Measurements from ENCODE around the gene PGBD1. TPM values are rescaled to one million over a fixed set of nuclear protein-coding genes. Genes with fewer than 3 reads are reported as not detected.

PGBD1 gene
- total RNA-seq: 1.9 and 2.2 TPM in 2 replicates

DNA sequence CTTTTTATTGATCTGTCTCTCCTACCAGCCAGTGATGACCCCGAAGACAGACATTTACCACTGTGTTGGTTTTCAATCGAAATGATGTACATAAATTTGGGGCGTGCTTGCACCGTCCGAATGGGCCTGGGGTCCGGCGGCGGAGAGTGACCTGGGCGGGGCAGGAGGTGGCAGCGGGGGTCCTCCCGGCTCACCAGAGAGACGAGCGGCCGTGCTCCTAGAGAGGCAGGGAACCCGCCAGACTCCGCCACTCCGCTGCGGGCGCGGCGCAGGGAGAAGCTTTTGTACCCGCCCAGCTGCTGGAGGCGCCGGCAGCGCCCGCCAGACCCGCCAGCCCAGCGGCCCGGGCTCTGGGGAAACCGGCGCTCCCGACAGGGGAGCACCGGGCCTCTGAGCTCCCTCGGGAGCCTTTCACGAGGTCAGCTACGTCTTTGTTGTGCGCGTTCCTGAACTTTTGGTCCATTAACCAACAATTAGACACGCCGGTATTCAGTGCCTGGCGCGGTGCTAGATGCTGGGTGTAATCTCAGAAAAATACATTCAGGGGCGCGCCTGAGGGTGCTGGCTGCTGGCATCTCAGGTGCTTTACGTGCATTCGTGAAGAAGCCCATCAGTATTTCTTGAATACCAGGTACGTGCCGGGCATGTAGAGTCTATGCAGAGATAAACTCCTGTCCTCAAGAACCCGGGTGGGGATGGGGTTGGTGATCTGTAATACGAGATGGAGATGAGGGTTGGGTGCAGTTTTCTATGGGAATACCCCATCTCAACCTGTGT is at the start of gene PGBD1:
PGBD1 (plus strand) TSS at position 285 of the 777 bp plus-strand sequence. CDS start 2,242 bp downstream, outside the sequence.
- intact Hi-C loops (cut with micrococcal nuclease): loop anchor here (1.0 kb wide), 3 partner anchors 14 to 54 kb away; partner anchors contain the start of genes ZKSCAN4 and ZSCAN26

GRCh38 chr6:28232785-28233184 is 48.6 kb upstream of the PGBD1 start:
- intact Hi-C loops (cut with micrococcal nuclease): no loop called here

DNA sequence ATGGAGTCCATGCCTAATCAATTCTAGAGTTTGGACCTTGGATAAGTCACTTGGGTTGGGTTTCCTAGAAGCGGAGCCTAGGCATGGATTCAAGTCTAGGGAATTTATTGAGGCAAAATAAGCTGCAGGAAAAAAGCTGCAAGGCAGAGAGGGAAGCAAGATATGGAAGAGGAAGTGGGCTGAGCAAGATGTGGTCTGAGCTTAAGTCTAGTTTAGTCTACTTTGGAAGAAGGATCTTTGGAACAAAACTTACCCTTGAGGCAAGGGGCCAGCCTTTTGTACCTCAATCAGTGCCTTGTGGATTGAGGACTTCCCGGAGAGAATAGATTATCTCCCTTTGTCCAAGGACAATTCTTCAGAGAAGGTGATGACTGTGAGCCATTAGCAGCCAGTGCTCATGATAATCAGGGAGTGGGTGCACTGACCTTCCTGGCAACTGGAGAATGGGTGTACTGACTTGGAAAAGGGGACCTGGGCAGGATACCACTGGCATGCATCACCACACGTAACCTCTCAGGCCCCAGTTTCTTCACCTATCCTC is 45.4 kb upstream of the PGBD1 start:
- intact Hi-C loops (cut with micrococcal nuclease): no loop called here

- intact Hi-C loops (cut with micrococcal nuclease): no loop called here
Measured at GRCh38 chr6:28239636-28240035, 41.7 kb upstream of the PGBD1 start.

DNA sequence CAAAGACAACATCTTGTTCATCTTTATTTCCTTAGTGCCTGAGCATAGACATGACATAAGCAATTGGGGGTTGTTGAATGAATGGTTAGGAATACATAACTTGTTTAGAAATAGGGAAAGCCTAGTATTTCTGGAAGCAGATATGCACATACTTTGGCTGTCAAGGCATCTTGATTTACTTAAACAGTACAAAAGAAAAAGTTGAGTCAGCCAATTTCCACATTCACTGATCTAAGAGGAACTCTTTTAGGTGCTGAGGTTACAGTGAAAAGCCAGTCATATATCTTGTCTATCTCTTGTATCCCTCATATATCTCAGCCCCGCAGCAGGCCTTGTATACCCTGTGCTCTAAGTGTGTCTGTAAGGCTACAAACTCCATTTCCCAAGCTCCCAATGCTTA is 40.9 kb upstream of the PGBD1 start:
- intact Hi-C loops (cut with micrococcal nuclease): no loop called here

- intact Hi-C loops (cut with micrococcal nuclease): no loop called here
Measured at GRCh38 chr6:28243946-28244345, 37.4 kb upstream of the PGBD1 start.

DNA sequence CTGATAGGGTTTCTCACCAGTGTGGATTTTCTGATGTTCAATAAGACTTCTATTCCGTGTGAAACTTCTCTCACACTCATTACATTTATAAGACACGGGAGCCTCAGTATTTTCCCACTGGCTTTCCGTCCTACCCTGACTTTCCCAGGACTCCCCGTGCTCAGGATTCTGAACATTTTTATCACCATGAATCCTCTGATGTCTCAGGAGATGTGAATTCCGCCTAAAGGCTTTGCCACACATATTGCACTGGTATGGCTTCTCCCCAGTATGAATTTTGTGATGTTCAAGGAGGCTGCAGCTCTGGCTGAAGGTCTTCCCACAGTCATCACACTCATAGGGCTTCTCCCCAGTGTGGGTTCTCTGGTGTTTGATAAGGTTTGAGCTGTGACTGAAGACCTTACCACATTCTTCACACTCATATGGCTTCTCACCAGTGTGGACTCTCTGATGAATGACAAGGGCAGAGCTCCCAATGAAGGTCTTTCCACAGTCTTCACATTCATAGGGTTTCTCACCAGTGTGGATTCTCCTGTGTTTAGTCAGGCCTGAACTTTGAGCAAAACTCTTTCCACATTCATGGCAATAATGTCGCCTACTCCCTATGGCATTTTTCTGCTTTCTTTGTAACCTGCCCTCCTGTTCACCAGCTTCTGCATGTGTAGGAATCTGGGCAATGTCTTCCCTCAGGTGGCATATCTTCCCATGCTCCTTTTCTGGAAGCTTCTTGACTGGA is 36.0 kb upstream of the PGBD1 start:
- intact Hi-C loops (cut with micrococcal nuclease): no loop called here

GRCh38 chr6:28248916-28249315 is 32.5 kb upstream of the PGBD1 start:
- intact Hi-C loops (cut with micrococcal nuclease): no loop called here

GRCh38 chr6:28250747-28251146 is 30.6 kb upstream of the PGBD1 start:
- intact Hi-C loops (cut with micrococcal nuclease): loop anchor here (5.0 kb wide), 1 partner anchor 168 kb away; the partner anchor contains the start of gene ZNF165

DNA sequence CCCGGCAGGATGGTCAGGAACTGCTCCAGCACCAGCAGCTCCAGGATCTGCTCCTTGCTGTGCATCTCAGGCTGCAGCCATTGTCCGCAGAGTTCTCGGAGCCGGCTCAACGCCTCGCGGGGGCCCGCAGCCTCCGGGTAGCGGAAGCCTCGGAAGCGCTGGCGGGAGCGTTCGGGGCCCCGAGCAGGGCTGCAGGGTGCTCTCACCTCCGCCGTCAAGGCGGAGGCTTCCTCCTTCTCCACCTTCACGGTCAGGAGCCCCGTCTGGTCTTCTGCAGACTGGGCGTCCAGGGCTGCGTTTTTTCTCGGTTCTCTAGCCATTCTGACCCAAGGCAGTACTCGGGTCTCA is 29.7 kb upstream of the PGBD1 start:
- intact Hi-C loops (cut with micrococcal nuclease): loop anchor here (1.0 to 5.0 kb wide), 12 partner anchors 16 to 863 kb away; partner anchors contain the start of genes PGBD1, ZKSCAN3, ZKSCAN8 and ZNF165

GRCh38 chr6:28252009-28252975 is 29.1 kb upstream of the PGBD1 start, which contains the start of gene ZKSCAN4:
TSS of gene ZKSCAN4 (minus strand) at chr6:28252269. CDS start at chr6:28251980, 289 bp downstream.
- intact Hi-C loops (cut with micrococcal nuclease): loop anchor here (1.0 to 5.0 kb wide), 12 partner anchors 15 to 864 kb away; partner anchors contain the start of genes PGBD1, ZKSCAN3, ZKSCAN8 and ZNF165

GRCh38 chr6:28254121-28254519 is 27.3 kb upstream of the PGBD1 start:
- intact Hi-C loops (cut with micrococcal nuclease): loop anchor here (5.0 kb wide), 1 partner anchor 172 kb away; the partner anchor contains the start of gene ZNF165

GRCh38 chr6:28257042-28257441 is 24.3 kb upstream of the PGBD1 start:
- intact Hi-C loops (cut with micrococcal nuclease): no loop called here

GRCh38 chr6:28258877-28259777 is 22.2 kb upstream of the PGBD1 start, which contains the start of gene NKAPL:
TSS of gene NKAPL (plus strand) at chr6:28259297. CDS start at chr6:28259372, 75 bp downstream.
- intact Hi-C loops (cut with micrococcal nuclease): no loop called here

- intact Hi-C loops (cut with micrococcal nuclease): no loop called here
Measured at GRCh38 chr6:28263922-28264321, 17.4 kb upstream of the PGBD1 start.

DNA sequence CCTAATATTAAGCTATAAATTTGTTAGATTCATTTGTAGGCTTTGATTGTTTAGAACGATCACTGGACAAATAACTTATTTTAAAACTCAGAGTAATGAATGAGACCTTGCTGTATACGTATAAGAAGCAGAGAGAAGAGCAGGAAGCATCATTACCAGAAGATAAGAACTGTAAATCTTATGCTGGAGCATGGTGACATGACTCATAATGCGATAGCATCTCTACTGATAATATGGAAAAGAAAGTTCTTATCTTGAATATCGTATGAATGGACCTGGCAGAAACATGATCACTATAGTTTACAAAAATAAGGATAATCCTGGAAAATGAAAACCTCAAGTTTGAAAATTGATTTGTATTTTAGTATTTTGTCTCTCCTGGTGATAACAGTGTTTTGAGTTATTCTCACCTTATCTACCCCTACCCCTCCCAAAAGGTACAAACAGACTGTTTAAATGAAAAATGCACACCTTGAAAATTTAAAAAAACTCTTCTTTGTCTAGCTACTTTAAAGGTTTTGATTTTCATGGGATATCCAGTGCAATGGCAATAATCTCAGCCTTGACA is 16.5 kb upstream of the PGBD1 start:
- intact Hi-C loops (cut with micrococcal nuclease): loop anchor here (5.0 kb wide), 2 partner anchors 177 to 363 kb away; partner anchors contain the start of gene ZSCAN23

- intact Hi-C loops (cut with micrococcal nuclease): loop anchor here (2.0 to 5.0 kb wide), 3 partner anchors 176 to 618 kb away; partner anchors contain the start of gene ZSCAN23
Measured at GRCh38 chr6:28266563-28266961, 14.8 kb upstream of the PGBD1 start.

GRCh38 chr6:28266962-28267694 is 14.2 kb upstream of the PGBD1 start, which contains the start of gene ZSCAN26:
TSS of gene ZSCAN26 (plus strand) at chr6:28267143. CDS start at chr6:28271920, 4,777 bp downstream.
- intact Hi-C loops (cut with micrococcal nuclease): loop anchor here (1.0 to 5.0 kb wide), 14 partner anchors 14 to 795 kb away; partner anchors contain the start of genes PGBD1, ZKSCAN3, ZKSCAN4 and ZNF165
